ENCODE measurements around the gene CRYBA2.

The CRYBA2 gene

GRCh38 chr2:219023045-219023605 is 29.9 kb upstream of the CRYBA2 start:
- no peak for DNase-seq

GRCh38 chr2:219022616-219023015 is 29.4 kb upstream of the CRYBA2 start:
- DNase-seq = no peak

DNA sequence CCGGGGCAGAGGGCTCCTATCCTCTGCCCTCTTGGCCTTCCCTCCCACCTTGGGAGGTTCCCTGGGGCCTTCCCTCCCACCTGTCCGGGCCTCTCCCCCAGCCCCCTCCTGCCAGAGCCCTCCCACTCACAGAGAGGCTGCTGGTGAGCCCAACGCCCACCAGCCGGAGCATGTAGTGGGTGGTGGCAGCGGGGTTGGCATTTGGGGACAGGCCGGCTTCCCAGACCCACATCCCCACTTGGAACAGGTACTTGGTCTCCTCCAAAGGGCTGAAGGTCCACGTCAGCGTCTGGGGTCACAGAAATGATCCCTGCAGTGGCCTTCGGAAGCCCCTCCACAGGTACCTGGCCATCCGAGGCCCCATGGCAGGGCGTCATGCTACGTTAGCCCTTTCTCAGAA is 28.8 kb upstream of the CRYBA2 start:
- no peak for DNase-seq

GRCh38 chr2:219021591-219021990 is 28.4 kb upstream of the CRYBA2 start:
- no peak for DNase-seq

- no peak for DNase-seq
Observed at GRCh38 chr2:219020604-219021365, 27.6 kb upstream of the CRYBA2 start.

DNA sequence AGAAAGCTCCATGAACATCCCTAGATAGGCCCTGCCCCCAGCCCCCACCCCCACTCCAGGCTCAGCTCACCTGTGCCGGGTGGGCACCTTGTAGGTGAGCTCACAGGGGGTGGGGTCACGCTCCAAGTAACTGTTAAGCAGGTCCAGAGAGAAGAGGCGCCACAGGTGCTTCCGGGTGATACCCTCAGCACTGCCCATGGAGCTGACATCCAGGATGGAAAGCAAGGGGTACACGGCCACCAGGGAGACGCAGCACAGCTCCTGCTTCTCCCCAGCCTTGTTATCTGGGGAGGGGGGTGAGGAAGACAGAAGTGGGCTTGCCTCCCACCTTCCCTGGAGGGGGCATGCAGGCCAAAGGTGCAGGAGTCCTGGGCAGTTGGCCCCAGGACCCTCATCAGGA is 26.2 kb upstream of the CRYBA2 start:
- DNase-seq = no peak

DNA sequence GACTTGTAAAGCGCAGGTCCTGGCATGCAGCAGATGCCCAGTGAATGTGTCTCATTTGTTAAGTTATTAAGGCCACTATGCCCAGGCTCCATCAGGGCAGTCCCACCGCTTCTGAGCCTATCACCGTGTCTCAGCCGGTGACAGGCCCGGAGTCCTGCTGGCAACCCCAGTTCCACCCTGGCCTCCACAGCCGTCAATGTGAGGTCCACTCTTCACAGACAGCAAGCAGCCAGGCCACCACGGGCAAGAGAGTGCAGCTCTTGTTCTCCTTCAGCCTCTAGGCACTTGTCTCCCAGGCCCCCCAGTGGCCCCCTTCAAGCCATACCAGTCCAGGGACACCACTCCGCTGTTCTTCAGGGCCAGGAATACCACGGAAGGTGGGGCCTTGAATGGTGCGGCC is 25.5 kb upstream of the CRYBA2 start:
- DNase-seq = no peak

- no peak for DNase-seq
Observed at GRCh38 chr2:219018286-219018685, 25.1 kb upstream of the CRYBA2 start.

DNA sequence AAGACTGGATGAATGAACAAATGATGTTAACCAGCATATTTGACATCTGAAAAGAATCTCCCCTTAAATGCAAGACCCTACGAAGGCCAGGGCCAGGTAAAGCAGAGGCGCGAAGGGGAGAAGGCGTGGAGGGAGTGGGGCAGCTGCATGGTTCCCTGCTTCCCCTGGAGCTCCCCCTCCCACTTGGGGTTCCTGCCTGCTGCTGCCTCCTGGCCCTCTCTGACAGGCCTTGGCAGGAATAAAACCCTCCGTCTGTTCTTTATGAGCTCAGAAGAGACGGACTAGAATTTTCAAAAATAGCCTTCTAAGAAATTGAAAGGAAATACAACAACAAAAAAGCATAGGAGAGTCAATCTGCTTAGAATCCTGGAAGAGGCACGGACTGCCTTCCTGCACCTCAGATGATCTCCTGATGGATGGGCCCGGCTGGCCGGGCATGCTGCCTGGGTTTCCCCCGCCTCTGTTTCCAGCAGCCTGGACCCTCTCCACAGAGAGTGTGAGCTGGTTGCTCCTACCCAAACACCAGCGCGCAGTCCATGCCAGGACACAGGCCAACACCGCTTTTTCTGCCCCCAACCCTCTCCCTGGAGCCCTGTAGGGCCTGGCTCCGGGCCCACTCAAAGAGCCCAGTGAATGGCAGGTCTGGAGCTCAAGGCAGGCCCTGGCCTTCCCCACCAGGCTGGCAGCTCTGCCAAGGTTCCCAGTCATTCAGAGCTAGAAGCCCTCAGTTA is 24.1 kb upstream of the CRYBA2 start:
- no peak for DNase-seq

DNA sequence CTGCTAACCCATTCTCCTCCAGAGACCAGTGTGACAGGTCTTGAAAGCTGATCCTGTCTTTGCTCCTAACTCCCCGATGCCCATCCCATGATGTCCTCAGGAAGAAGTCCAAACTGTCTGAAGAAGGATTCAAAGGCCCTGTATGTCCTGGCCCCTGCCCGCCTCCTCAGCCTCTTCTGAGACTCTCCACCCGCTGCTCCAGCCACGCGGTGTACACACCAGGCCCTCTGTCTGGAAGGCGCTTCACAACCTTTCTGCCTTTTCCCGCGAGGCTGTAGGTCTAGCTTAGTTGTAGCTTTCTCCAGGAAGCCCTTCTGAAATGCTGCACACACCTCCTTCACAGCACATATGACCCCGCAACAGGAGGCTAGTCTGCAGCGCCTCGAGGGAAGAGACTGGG is 23.5 kb upstream of the CRYBA2 start:
- no peak for DNase-seq

DNA sequence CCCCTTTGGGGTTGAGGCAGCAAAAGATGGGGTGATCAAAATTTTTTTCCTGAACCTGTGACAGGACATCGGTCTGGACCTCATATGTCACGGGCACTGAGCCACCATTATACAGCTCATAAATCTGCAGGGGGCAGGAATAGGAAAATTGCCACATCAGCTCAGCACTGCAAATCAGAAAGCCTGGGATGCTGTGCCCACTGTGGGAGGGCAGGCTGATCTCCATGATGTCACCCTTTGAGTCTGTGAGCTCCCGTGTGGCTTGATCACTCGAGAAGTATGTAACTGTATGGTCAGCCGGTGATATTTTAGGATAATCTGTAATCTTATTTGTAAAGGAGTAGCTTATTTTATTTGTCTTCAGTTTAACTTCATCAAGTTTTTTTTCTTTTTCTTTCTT is 17.7 kb upstream of the CRYBA2 start:
- no peak for DNase-seq

DNA sequence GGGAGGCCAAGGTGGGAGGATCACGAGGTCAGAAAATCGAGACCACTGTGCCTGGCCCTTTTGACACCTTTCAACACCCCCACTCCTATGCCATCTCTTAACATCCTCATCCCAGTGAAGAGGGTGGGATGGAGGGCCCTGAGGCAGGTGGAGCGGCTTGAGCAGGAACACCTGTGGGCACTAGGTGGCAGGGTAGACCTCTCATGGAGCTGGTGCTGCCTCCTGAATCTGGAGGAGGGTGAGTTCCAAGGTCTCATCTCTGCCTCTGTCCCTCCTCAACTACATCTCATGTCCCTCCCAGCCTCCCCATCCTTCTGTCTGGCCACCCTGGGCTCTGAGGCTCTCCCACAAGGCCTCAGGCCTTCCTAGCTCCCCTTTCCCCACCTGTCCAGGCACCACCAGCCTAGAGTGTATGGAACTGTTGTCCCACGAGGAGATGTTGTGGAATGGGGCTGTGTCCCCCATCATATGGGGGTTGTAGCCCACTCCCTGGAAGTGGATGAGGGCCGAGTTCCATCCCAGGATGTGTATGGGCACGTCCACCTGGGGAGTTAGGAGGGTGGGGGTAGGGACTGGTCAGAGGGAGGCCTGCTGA is 17.0 kb upstream of the CRYBA2 start:
- no peak for DNase-seq

GRCh38 chr2:219009294-219009693 is 16.1 kb upstream of the CRYBA2 start:
- DNase-seq = no peak

GRCh38 chr2:219003979-219004378 is 10.8 kb upstream of the CRYBA2 start:
- DNase-seq = no peak

- no peak for DNase-seq
Observed at GRCh38 chr2:219003267-219003634, 10.0 kb upstream of the CRYBA2 start.

GRCh38 chr2:219002395-219003266 is 9.4 kb upstream of the CRYBA2 start:
- peak; percentile 17 for DNase-seq

GRCh38 chr2:219001577-219002394 is 8.6 kb upstream of the CRYBA2 start:
- DNase-seq = no peak

DNA sequence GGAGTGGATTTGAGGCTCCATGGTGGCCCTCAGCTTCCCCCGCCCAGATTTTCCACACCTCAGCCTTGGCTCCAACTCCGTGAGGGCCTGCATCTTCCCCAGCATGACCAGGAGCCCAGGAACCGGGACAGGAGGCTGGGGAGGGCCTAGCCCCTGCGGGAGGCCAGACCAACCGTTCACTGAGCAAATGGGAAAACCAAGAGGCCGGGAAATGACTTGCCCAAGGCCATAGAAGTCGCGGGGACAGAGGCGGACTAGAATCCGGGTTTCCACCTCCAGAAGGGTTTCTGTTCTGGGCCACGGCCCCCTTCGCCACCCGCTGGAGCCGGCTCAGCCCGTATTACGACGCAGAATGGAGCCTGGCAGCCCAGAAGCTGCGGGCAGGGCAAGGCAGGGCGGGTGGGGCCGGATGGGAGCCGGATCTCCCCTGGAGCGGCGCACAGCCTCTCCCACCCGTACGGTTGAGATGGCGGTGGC is 7.9 kb upstream of the CRYBA2 start:
- DNase-seq = no peak

- no peak for DNase-seq
Observed at GRCh38 chr2:219000569-219000960, 7.3 kb upstream of the CRYBA2 start.

GRCh38 chr2:218999881-219000568 is 6.8 kb upstream of the CRYBA2 start:
- no peak for DNase-seq
